Peyer's patch (tissue), 4 donors: ENCODE results near the gene TBL1X.

ENCODE experiments used
- POLR2A ChIP-seq, 2 donors: fragments of 450-650 bp; IDR thresholded peaks; one replicate each; pipeline ENCODE4 v1.5.1; 2017; ENCODE audit warnings: antibody characterized with exemption in 2 of 2, mild to moderate bottlenecking in 2 of 2, moderate library complexity in 2 of 2
- TF ChIP-seq, protein P1 (sequence below), 6 experiments: fragments of 450-650 bp in 4 of 6; fragments of 200-600 bp in 2 of 6; sonication (generic) in 1 of 6; IDR thresholded peaks; one replicate each; pipeline ENCODE4 v1.5.1; 2017 to 2019; ENCODE audit warnings: antibody characterized with exemption in 6 of 6, mild to moderate bottlenecking in 3 of 6, moderate library complexity in 1 of 6

DNA sequence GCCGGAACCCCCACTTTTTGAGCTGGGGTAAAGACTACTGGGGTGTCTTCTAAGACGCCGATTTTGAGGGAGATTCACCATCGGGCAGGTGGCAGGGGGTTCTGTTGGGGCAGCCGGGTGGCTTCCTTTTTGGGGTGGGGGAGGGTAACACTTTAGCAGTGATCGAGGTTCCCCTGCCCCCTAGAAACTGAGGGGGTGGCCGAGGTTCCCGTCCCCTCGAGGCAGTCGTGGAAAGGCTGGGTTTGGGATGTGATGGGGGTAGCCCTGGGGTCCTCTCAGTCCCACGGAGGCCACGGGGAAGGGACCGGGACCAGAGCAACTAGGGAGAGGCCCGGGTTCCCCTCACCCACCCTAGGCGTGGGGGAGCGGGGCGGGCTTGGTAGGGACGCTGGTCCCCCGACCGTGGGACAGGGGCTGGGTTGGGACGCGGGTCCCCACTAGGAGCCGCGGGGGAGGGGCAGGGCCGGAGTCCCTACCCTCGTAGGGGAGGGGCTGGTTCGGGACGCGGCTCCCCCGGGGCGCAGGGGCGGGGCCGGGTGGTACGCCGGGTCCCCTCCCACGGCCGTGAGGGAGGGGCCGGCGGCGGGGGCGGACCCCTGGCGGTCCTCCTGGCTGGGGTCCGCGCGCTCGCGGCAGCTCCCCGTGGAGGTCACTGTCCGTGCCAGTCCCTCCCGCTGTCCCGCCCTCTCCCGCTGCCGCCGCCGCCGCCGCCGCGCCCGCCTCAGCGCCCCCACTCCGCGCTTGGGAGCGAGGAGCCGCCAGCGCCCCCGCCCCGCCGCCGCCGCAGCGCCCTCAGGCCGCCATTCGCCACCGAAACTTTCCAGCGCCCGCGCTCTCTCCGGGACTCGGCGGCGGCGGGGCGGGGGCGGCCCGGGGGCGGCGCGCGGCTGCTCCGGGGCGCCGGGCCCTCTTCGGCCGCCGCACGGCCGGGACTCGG, at the start of gene TBL1X:
- TF ChIP-seq, protein P1, sequence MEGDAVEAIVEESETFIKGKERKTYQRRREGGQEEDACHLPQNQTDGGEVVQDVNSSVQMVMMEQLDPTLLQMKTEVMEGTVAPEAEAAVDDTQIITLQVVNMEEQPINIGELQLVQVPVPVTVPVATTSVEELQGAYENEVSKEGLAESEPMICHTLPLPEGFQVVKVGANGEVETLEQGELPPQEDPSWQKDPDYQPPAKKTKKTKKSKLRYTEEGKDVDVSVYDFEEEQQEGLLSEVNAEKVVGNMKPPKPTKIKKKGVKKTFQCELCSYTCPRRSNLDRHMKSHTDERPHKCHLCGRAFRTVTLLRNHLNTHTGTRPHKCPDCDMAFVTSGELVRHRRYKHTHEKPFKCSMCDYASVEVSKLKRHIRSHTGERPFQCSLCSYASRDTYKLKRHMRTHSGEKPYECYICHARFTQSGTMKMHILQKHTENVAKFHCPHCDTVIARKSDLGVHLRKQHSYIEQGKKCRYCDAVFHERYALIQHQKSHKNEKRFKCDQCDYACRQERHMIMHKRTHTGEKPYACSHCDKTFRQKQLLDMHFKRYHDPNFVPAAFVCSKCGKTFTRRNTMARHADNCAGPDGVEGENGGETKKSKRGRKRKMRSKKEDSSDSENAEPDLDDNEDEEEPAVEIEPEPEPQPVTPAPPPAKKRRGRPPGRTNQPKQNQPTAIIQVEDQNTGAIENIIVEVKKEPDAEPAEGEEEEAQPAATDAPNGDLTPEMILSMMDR (IDR thresholded peaks at IDR 0.05), result no peak
- TF ChIP-seq POLR2A (IDR thresholded peaks at IDR 0.05), result no peak
